ENCODE results near the gene TRIM46.
"Not testable (repeated sequence)": the region's sequence is repeated elsewhere in the genome, so short reads cannot be mapped to it uniquely, and the experiment has no call there.

Gene TRIM46

DNA sequence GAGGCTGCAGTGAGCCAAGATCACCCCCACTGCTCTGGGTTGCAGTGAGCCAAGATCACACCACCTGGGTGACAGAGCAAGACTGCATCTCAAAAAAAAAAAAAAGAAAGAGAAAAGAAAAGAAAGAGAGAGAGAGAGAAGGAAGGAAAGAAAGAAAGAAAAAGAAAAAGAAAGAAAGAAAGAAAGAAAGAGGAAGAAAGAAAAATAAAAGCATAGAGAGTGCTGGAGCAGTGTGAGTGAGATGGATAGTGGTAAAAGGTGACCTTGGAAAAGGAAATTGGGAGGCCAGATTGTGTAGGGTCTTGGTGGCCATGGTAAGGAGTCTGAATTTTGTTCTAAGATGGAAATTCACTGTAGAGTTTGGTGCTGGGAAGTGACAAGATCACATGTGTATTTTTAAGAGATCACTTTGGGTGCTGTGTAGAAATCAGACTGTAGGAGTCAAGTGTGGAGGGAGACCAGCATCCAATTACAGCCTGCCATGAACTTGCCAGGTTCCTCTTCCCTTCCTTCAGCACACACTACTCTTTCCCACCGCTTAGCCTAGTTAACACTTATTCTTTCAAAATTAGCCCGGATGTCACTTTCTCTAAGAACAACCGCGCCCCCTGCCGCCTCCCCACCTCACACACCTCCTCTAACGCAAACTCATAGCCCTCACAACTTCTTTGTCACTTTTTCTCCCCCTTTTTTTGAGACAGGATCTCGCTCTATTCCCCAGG, 52.7 kb downstream of the TRIM46 start:
- H3K27me3 Mint-ChIP-seq (ENCODE audit: low read depth), result no peaks in the 10 kb centered on the region
- peak; percentile 78 for DNase-seq (ENCODE audit: low spot score)
- no peaks in the 10 kb centered on the region for H3K9me3 Mint-ChIP-seq
- peaks cover 11% of the 10 kb centered on the region for H3K36me3 Mint-ChIP-seq (ENCODE audit: low read depth)
- peak overlapping the region; percentile 97 for H3K4me3 Mint-ChIP-seq
- H3K4me1 Mint-ChIP-seq (ENCODE audit: low read depth), result peaks cover 21% of the 10 kb centered on the region
- peak overlapping the region; percentile 94 for H3K27ac Mint-ChIP-seq

- peaks cover 11% of the 10 kb centered on the region for H3K36me3 Mint-ChIP-seq (ENCODE audit: low read depth)
- H3K9me3 Mint-ChIP-seq, result no peaks in the 10 kb centered on the region
- no peaks in the 10 kb centered on the region for H3K27me3 Mint-ChIP-seq (ENCODE audit: low read depth)
- H3K4me3 Mint-ChIP-seq, result peak overlapping the region; percentile 97
- no peak for DNase-seq (ENCODE audit: low spot score)
- H3K4me1 Mint-ChIP-seq (ENCODE audit: low read depth), result peaks cover 21% of the 10 kb centered on the region
- peak overlapping the region; percentile 94 for H3K27ac Mint-ChIP-seq
These were observed 53.2 kb downstream of the TRIM46 start for GRCh38 chr1:155226910-155227260.

DNA sequence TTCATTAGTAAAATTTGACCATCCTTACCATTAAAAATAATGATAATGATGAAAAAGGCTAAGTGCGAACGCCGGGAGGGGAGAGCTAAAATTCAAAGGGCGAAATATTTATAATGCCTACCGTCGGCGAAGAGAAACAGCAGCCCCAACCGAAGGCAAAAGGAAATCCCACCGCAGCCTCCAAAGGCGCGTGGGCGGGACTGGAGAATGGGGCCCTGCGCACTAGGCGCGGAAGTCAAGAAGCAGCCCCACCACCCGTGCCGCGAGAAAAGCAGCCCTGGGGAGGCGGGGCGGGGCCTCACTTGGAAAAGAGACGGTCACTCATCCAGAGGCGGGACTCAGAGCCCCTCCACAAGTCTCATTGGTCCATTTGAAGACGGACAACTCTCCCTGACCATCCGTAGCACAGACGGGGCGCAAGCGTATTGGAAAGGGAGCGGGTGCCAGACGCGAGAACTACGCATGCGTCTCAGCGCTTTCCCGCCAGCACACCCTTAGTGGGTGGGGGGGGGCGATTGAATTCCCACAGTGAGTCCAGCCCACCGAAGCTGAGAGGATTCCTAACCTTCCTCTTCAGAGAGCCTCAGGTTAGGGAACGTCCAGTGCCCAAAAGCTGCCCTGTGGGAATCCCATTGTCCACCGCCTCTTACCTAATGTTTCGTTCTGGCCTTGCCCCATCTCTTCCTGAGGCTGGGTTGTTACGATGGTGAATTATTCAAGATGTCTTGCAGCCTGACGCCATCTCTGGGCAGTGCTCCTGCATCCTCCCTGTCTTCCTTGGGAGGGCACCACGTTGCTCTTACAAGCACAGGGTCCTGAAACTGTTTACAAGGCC, 53.8 kb downstream of the TRIM46 start:
- Mint-ChIP-seq H3K4me1 (ENCODE audit: low read depth) (peaks cover 19% of the 10 kb centered on the region), H3K4me3 (peak overlapping the region; percentile 97), H3K27me3 (ENCODE audit: low read depth) (no peaks in the 10 kb centered on the region), H3K27ac (peak overlapping the region; percentile 94), H3K36me3 (ENCODE audit: low read depth) (peaks cover 11% of the 10 kb centered on the region), H3K9me3 (no peaks in the 10 kb centered on the region)
- peak; percentile 99 for DNase-seq (ENCODE audit: low spot score)

- Mint-ChIP-seq H3K36me3 (ENCODE audit: low read depth) (peaks cover 11% of the 10 kb centered on the region), H3K4me3 (peak overlapping the region; percentile 97), H3K9me3 (no peaks in the 10 kb centered on the region), H3K4me1 (ENCODE audit: low read depth) (peaks cover 19% of the 10 kb centered on the region), H3K27me3 (ENCODE audit: low read depth) (no peaks in the 10 kb centered on the region), H3K27ac (peak overlapping the region; percentile 94)
- DNase-seq (ENCODE audit: low spot score), result no peak
These were observed 54.4 kb downstream of the TRIM46 start for GRCh38 chr1:155228096-155228427.

DNA sequence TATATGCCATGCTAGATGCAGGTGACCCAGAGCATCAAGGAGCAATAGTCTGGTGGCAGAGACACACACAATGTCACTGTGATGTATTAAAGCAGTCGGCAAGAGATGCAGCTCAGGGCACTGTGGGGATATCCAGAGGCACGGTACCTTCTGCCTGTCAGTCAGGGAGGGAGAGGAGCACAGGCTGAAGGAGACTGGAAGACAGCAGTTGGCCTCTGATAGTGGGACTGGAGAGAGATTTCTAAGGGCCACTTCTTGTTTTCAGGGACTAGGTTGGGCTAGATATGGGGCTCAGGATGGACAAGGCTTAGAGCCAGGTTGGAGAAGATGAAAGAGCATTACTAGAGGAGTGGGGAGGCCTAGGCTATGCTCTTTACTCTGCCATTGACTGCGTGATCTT, 57.7 kb downstream of the TRIM46 start:
- H3K4me1 Mint-ChIP-seq (ENCODE audit: low read depth), result peaks cover 17% of the 10 kb centered on the region
- not testable (repeated sequence) for H3K27ac Mint-ChIP-seq; H3K9me3 Mint-ChIP-seq; H3K4me3 Mint-ChIP-seq; DNase-seq (ENCODE audit: low spot score); H3K27me3 Mint-ChIP-seq (ENCODE audit: low read depth)
- H3K36me3 Mint-ChIP-seq (ENCODE audit: low read depth), result peaks cover 12% of the 10 kb centered on the region

- peaks cover 17% of the 10 kb centered on the region for H3K36me3 Mint-ChIP-seq (ENCODE audit: low read depth)
- not testable (repeated sequence) for H3K27me3 Mint-ChIP-seq (ENCODE audit: low read depth); DNase-seq (ENCODE audit: low spot score); H3K9me3 Mint-ChIP-seq; H3K4me3 Mint-ChIP-seq; H3K27ac Mint-ChIP-seq
- H3K4me1 Mint-ChIP-seq (ENCODE audit: low read depth), result peaks cover 14% of the 10 kb centered on the region
These were observed 58.6 kb downstream of the TRIM46 start for GRCh38 chr1:155232001-155232978.

DNA sequence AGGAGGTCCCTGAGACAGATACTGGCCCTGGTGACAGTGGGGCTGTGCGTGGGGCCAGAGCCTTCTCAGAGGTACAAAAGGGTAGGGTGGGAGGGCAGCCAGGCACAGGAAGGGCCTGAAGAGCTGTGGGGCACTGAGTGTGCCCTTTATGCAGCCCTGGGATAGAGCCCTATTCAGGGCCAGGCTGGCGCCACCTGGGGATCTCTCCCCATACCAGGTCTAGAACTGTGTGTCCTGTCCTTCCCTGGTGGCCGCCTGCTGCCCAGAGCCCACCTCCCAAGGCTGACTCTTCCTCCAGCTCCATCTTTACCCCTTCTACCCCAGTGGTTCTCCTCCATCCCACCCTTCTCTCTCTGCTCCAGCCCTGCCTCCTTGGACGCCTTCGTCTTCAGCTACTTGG, 59.9 kb downstream of the TRIM46 start:
- not testable (repeated sequence) for DNase-seq (ENCODE audit: low spot score); H3K27ac Mint-ChIP-seq; H3K27me3 Mint-ChIP-seq (ENCODE audit: low read depth); H3K4me3 Mint-ChIP-seq; H3K9me3 Mint-ChIP-seq; H3K4me1 Mint-ChIP-seq (ENCODE audit: low read depth)
- peaks cover 23% of the 10 kb centered on the region for H3K36me3 Mint-ChIP-seq (ENCODE audit: low read depth)
